H4 (cell line): Measurements from ENCODE around the gene NTRK3. TPM values are rescaled to one million over a fixed set of nuclear protein-coding genes. Genes with fewer than 3 reads are reported as not detected.
A peak's percentile ranks its signal among the peaks of the same experiment; 100 is the strongest.

ENCODE experiments used
- DNase-seq: peaks from one replicate; pipeline ENCODE4 v3.0.0-alpha.2; 2015; ENCODE audit warnings: low spot score
- total RNA-seq: library from RNA; depleted of rRNA; stranded (reverse); fragments of >200 nt; shearing (Covaris generic); gene quantifications from 2 replicates; pipeline ENCODE4 v1.2.3, GENCODE V29; 2014; rRNA removed

Gene NTRK3
- total RNA-seq = 0.04 TPM in 1 of 2 replicates, not detected in the other

GRCh38 chr15:88256279-88257230 lies at the start of gene NTRK3:
NTRK3 (minus strand) TSS chr15:88256739; CDS start chr15:88256153, 586 bp downstream.
- peak; percentile 18 for DNase-seq

- DNase-seq = no peak
These were observed 46.9 kb upstream of the NTRK3 start for GRCh38 chr15:88303395-88303794.

- DNase-seq = no peak
These were observed 45.8 kb upstream of the NTRK3 start for GRCh38 chr15:88302373-88302772.

- no peak for DNase-seq
These were observed 44.8 kb upstream of the NTRK3 start for GRCh38 chr15:88301311-88301710.

GRCh38 chr15:88300861-88301260 lies 44.3 kb upstream of the NTRK3 start:
- DNase-seq = no peak

- DNase-seq = no peak
These were observed 43.5 kb upstream of the NTRK3 start for GRCh38 chr15:88300089-88300488.

GRCh38 chr15:88299497-88299896 lies 43.0 kb upstream of the NTRK3 start:
- DNase-seq = no peak

GRCh38 chr15:88288661-88289060 lies 32.1 kb upstream of the NTRK3 start:
- DNase-seq = no peak

GRCh38 chr15:88288206-88288605 lies 31.7 kb upstream of the NTRK3 start:
- DNase-seq = no peak

- no peak for DNase-seq
These were observed 27.9 kb upstream of the NTRK3 start for GRCh38 chr15:88284318-88284998.

GRCh38 chr15:88282614-88283013 lies 26.1 kb upstream of the NTRK3 start:
- no peak for DNase-seq

GRCh38 chr15:88276821-88277410 lies 20.4 kb upstream of the NTRK3 start:
- DNase-seq = no peak

- DNase-seq = no peak
These were observed 19.3 kb upstream of the NTRK3 start for GRCh38 chr15:88275804-88276203.

GRCh38 chr15:88274553-88275460 lies 18.3 kb upstream of the NTRK3 start:
- DNase-seq = peak; percentile 48

- DNase-seq = no peak
These were observed 15.9 kb upstream of the NTRK3 start for GRCh38 chr15:88272421-88272820.

GRCh38 chr15:88269356-88270062 lies 13.0 kb upstream of the NTRK3 start:
- no peak for DNase-seq

- no peak for DNase-seq
These were observed 11.2 kb upstream of the NTRK3 start for GRCh38 chr15:88267720-88268119.

GRCh38 chr15:88266170-88266569 lies 9.6 kb upstream of the NTRK3 start:
- no peak for DNase-seq

- DNase-seq = no peak
These were observed 8.1 kb upstream of the NTRK3 start for GRCh38 chr15:88264622-88265021.

- no peak for DNase-seq
These were observed 5.5 kb upstream of the NTRK3 start for GRCh38 chr15:88262064-88262463.
